Spinal cord (tissue), 4 donors: ENCODE data around the gene SSR3. TPM values are rescaled to one million over a fixed set of nuclear protein-coding genes. Genes with fewer than 3 reads are reported as not detected.

Experiments
- polyA plus RNA-seq, 2 donors: library from polyadenylated mRNA; unstranded; fragments of 120-200 nt; gene quantifications; one replicate each; pipeline ENCODE4 v1.2.1, GENCODE V29; 2013; ENCODE audit not compliant: insufficient read length in 2 of 2
- total RNA-seq, 2 donors: library from RNA; depleted of rRNA in 1 of 2; stranded (reverse); fragments of 120-200 nt in 1 of 2; fragments of >200 nt in 1 of 2; gene quantifications; one replicate each; pipeline versions ENCODE4 v1.2.3 to v1.2.4, GENCODE V29; 2013 to 2014

SSR3 gene
- total and polyA plus RNA-seq, 4 donors: 77.8 to 129 (median 97.0) TPM

Other genes starting within 250 kb of the SSR3 start
- 10 to 100 TPM; 33.2 to 44.7 TPM for gene TIPARP, start 119.5 kb upstream of the SSR3 start, total RNA-seq
- gene TIPARP, start 119.5 kb upstream of the SSR3 start, polyA plus RNA-seq: 10 to 100 TPM; 15.5 to 20.6 TPM